Measurements from ENCODE around the gene GP1BB.

Gene GP1BB

DNA sequence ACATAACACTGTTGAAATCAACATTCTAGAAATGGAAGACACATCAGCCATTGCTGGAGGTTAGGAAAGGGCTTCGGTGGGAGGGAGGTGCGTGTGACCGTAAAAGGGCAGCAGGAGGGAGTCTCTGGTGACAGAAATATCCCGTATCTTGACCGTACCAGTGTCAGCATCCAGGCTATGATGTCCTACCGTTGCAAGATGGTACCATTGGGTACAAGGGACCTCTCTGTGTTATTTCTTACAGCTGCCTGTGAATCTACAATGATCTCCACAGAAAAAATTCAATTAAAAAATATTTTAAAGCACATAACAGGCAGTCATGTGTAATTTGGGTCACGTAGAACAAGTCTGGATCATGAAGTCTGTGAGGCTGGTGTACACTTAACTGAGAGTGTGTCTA, 36.4 kb upstream of the GP1BB start:
- no peaks in the 10 kb centered on the region for H3K36me3 ChIP-seq
- intact Hi-C loops (cut with DNase I; ENCODE audit: low total_unique reads), result no loop called here
- H3K27me3 ChIP-seq, result no peaks in the 10 kb centered on the region
- H3K9me3 ChIP-seq, result no peaks in the 10 kb centered on the region
- TF ChIP-seq, protein P1, sequence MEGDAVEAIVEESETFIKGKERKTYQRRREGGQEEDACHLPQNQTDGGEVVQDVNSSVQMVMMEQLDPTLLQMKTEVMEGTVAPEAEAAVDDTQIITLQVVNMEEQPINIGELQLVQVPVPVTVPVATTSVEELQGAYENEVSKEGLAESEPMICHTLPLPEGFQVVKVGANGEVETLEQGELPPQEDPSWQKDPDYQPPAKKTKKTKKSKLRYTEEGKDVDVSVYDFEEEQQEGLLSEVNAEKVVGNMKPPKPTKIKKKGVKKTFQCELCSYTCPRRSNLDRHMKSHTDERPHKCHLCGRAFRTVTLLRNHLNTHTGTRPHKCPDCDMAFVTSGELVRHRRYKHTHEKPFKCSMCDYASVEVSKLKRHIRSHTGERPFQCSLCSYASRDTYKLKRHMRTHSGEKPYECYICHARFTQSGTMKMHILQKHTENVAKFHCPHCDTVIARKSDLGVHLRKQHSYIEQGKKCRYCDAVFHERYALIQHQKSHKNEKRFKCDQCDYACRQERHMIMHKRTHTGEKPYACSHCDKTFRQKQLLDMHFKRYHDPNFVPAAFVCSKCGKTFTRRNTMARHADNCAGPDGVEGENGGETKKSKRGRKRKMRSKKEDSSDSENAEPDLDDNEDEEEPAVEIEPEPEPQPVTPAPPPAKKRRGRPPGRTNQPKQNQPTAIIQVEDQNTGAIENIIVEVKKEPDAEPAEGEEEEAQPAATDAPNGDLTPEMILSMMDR (IDR thresholded peaks at IDR 0.05), result no peak
- DNase-seq, result no peak
- peaks cover 0 to 10% (median 5%) of the 10 kb centered on the region in 4 donors for H3K4me1 ChIP-seq
- no peak overlapping the region for H3K4me3 ChIP-seq
- H3K27ac ChIP-seq, result no peak overlapping the region

DNA sequence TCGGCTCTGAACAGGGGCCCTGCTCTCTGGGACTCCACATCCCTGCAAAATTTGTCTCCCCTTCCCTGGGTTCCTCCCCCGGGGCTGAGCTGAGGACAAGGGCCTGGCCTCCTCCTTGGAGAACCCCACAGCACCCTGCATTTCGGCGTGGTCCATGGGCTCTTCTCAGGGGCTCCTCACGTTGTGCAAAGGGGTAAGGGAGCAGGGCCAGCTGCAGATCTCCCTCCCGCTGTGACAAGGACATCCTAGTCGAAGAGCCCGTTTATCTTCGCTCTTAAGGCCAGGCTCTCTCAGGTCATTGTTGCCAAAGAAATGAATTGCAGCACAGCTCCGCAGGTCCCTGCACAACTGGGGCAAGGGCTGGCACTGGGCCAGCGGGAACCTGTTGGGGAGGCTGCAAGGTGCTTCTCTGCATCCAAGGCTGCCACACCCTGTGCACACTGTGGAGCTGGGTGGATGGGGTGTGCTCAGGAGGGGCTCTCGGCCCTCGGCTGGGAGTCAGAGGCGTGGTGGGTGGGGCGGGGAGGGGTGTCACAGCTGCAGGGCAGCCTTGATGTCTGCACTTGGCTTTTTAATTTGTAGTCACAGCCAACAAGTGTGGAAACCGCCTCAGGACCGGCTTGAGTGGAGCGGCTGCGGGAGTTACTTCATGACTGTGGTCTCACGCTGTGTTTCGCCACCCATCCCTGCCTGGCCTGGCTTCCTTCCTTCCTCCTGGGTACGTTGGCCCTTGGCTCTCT, 35.6 kb upstream of the GP1BB start:
- Histone ChIP-seq H3K27ac (no peak overlapping the region), H3K4me1 (peaks cover 0 to 13% (median 5%) of the 10 kb centered on the region in 4 donors), H3K4me3 (no peak overlapping the region), H3K36me3 (no peaks in the 10 kb centered on the region), H3K27me3 (no peaks in the 10 kb centered on the region), H3K9me3 (no peaks in the 10 kb centered on the region)
- intact Hi-C loops (cut with DNase I; ENCODE audit: low total_unique reads), result no loop called here
- DNase-seq, result no peak
- TF ChIP-seq, protein P1 (IDR thresholded peaks at IDR 0.05), result no peak

DNA sequence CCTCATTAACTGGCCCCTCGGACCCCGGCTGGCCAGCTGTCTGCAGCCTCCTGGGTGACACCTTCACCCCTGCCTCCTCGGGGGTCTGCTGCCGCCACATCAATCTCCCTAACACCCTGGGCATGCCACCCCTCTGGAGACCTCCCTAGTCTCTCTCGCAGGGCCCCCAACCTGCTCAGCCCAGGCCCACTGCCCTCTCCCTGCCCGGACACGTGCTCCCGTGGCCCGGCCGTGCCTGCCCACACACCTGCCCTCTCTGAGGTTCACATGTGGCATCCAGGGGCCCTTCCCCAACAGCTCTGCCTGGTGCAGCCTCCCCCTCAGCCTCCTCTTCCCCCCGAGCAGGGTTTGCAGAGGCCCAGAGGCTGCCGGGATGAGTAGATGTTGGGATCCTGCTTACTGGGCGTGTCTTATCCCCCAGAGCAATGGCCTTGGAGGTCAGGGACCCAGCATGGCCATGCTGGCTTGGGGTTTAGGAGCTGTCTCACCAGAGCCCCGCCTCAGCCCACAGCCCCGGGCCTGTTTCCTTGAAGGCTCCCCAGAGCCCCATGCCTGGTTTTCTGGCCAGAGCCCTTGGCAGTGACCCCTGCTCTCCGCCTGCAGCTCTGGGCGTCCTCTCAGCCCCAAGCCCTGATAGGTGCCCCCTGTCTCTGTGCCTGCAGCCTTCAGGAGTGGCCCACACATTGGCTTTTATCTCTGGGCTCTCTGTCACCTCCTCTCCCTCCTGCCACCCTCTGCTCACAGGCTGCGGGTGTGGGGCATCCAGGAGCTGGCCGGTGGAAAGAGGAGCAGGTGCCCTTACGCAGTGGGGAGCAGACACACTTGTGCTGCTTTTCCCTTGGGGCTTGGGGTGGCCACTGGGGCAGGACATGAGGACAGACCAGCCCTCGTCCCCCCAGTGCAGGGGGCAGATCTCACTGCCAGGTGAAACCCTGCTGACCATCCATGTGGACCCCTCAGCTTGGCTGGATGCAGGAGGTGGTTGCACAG, 34.7 kb upstream of the GP1BB start:
- intact Hi-C loops (cut with DNase I; ENCODE audit: low total_unique reads), result no loop called here
- H3K36me3 ChIP-seq, result no peaks in the 10 kb centered on the region
- H3K4me3 ChIP-seq, result no peak overlapping the region
- DNase-seq, result no peak
- H3K4me1 ChIP-seq, result peaks cover 0 to 13% (median 5%) of the 10 kb centered on the region in 4 donors
- H3K27ac ChIP-seq, result no peak overlapping the region
- H3K9me3 ChIP-seq, result no peaks in the 10 kb centered on the region
- TF ChIP-seq, protein P1 (IDR thresholded peaks at IDR 0.05), result no peak
- no peaks in the 10 kb centered on the region for H3K27me3 ChIP-seq

DNA sequence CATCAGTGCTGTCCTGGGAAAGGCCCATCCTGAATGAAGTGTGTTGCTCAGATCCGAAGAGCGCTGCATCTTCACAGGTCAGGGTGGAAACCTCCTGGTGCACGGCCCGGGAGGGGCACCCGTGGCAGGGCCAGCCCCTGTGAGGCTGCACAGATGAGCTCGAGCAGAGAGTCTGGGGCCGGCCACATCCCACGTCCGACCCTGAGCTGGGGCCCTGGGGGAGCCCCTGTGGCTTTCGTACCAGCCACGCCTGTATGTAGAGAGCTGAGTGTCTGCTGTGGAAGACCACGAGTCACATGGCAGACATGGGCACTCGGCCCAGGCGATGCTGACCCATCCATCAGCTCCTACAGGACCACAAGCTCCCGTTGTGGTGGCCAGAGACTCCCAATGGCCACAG, 33.9 kb upstream of the GP1BB start:
- Histone ChIP-seq H3K9me3 (no peaks in the 10 kb centered on the region), H3K27me3 (no peaks in the 10 kb centered on the region), H3K27ac (no peak overlapping the region), H3K4me1 (peaks cover 0 to 13% (median 5%) of the 10 kb centered on the region in 4 donors), H3K4me3 (no peak overlapping the region), H3K36me3 (no peaks in the 10 kb centered on the region)
- intact Hi-C loops (cut with DNase I; ENCODE audit: low total_unique reads), result no loop called here
- no peak for DNase-seq
- TF ChIP-seq, protein P1 (IDR thresholded peaks at IDR 0.05), result no peak

DNA sequence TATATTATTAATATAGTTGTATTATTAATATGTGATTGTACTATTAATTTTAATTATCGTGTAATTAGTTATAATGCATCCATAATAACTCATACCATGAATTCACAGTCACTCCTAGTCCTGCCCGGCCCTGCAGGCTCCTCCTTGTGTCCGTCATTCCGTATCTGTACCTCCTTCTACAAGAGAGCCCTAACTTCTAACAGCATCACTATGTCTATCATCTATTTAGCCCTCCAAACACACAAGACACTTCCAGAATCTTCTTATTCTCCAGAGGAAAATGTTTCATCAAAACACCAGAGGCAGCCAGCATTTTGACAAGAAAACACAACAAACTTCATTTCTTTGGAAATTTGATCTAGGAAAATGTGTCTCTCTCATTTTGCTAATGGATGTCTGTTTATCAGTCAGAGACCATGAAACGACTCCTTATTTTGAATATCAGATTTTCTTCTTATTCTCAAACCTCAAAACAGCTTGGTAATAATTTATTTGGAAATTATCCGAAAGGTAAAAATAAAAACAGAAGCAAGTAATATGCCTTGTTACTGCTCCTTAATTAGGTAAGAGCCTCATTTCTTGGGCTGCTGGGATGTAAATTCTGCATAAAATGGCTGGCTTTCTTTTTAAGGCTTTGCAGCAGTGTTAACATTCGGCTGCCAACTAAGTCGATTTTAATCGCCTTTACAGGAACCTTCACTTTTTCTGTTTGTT, 32.2 kb upstream of the GP1BB start:
- Histone ChIP-seq H3K27ac (peak overlapping the region in 1 of 2 donors; percentile 9), H3K4me3 (peak overlapping the region in 1 of 2 donors; percentile 24), H3K36me3 (no peaks in the 10 kb centered on the region), H3K4me1 (peaks cover 0 to 13% (median 5%) of the 10 kb centered on the region in 4 donors), H3K27me3 (peaks cover 0 to 5% of the 10 kb centered on the region in 2 donors), H3K9me3 (no peaks in the 10 kb centered on the region)
- TF ChIP-seq, protein P1 (IDR thresholded peaks at IDR 0.05), result no peak
- intact Hi-C loops (cut with DNase I; ENCODE audit: low total_unique reads), result no loop called here
- DNase-seq, result no peak
